NCI-H446 treated with DMSO at 0.1 percent for 48 hours (cell line): ENCODE data around the gene COPB2.

ENCODE experiments used
- DNase-seq: peaks from one replicate; lab custom pipeline; 2025; lab: John Stamatoyannopoulos, UW

COPB2 gene

GRCh38 chr3:139307601-139308555, 81.6 kb downstream of the COPB2 start:
- no peak for DNase-seq
